Measurements from ENCODE around the gene AMTN.

GRCh38 chr4:70556856-70557255, 38.5 kb downstream of the AMTN start:
- TF ChIP-seq CTCF (IDR thresholded peaks at IDR 0.05; ENCODE audit: control extremely low read depth in 1 of 3, insufficient read depth in 1 of 3, low read depth in 1 of 3, low read length in 3 of 3) (no peak), EZH2 (IDR thresholded peaks at IDR 0.05; ENCODE audit: low read depth, low read length, severe bottlenecking) (no peak), HDAC6 (IDR thresholded peaks at IDR 0.05; ENCODE audit: low read depth, low read length) (no peak), EGR1 (IDR thresholded peaks at IDR 0.05; ENCODE audit: borderline replicate concordance, low read depth, low read length) (no peak), ZNF274 (IDR thresholded peaks at IDR 0.05; ENCODE audit: borderline replicate concordance, extremely low read depth, low read length) (no peak)
